Measurements from ENCODE around the gene GPC5.

Gene GPC5

GRCh38 chr13:91593456-91593855 is 195.0 kb downstream of the GPC5 start:
- DNase-seq (ENCODE audit: low spot score), result no peak

GRCh38 chr13:91594061-91594460 is 195.6 kb downstream of the GPC5 start:
- DNase-seq (ENCODE audit: low spot score), result no peak

- no peak for DNase-seq (ENCODE audit: low spot score)
These were observed 197.3 kb downstream of the GPC5 start for GRCh38 chr13:91595677-91596076.

- DNase-seq (ENCODE audit: low spot score), result no peak
These were observed 198.4 kb downstream of the GPC5 start for GRCh38 chr13:91596842-91597241.

- no peak for DNase-seq (ENCODE audit: low spot score)
These were observed 200.2 kb downstream of the GPC5 start for GRCh38 chr13:91598655-91599054.

- no peak for DNase-seq (ENCODE audit: low spot score)
These were observed 202.9 kb downstream of the GPC5 start for GRCh38 chr13:91601273-91601672.

- no peak for DNase-seq (ENCODE audit: low spot score)
These were observed 203.4 kb downstream of the GPC5 start for GRCh38 chr13:91601807-91602206.

GRCh38 chr13:91609353-91609752 is 210.9 kb downstream of the GPC5 start:
- no peak for DNase-seq (ENCODE audit: low spot score)

GRCh38 chr13:91618315-91618714 is 219.9 kb downstream of the GPC5 start:
- DNase-seq (ENCODE audit: low spot score), result no peak

- no peak for DNase-seq (ENCODE audit: low spot score)
These were observed 222.3 kb downstream of the GPC5 start for GRCh38 chr13:91620670-91621141.

- DNase-seq (ENCODE audit: low spot score), result no peak
These were observed 222.7 kb downstream of the GPC5 start for GRCh38 chr13:91621161-91621560.

GRCh38 chr13:91621963-91622362 is 223.5 kb downstream of the GPC5 start:
- no peak for DNase-seq (ENCODE audit: low spot score)

GRCh38 chr13:91622778-91623550 is 224.5 kb downstream of the GPC5 start:
- DNase-seq (ENCODE audit: low spot score), result no peak

- no peak for DNase-seq (ENCODE audit: low spot score)
These were observed 229.7 kb downstream of the GPC5 start for GRCh38 chr13:91627952-91628739.

- no peak for DNase-seq (ENCODE audit: low spot score)
These were observed 232.5 kb downstream of the GPC5 start for GRCh38 chr13:91630946-91631345.

GRCh38 chr13:91632086-91632485 is 233.7 kb downstream of the GPC5 start:
- no peak for DNase-seq (ENCODE audit: low spot score)

- DNase-seq (ENCODE audit: low spot score), result no peak
These were observed 240.9 kb downstream of the GPC5 start for GRCh38 chr13:91639330-91639729.

GRCh38 chr13:91643394-91643793 is 245.0 kb downstream of the GPC5 start:
- DNase-seq (ENCODE audit: low spot score), result no peak

- no peak for DNase-seq (ENCODE audit: low spot score)
These were observed 246.4 kb downstream of the GPC5 start for GRCh38 chr13:91644806-91645205.

GRCh38 chr13:91647361-91647990 is 249.1 kb downstream of the GPC5 start:
- no peak for DNase-seq (ENCODE audit: low spot score)

GRCh38 chr13:91648012-91648411 is 249.6 kb downstream of the GPC5 start:
- no peak for DNase-seq (ENCODE audit: low spot score)

- DNase-seq (ENCODE audit: low spot score), result no peak
These were observed 251.0 kb downstream of the GPC5 start for GRCh38 chr13:91649456-91649855.

Data from kidney capillary endothelial cell (primary cell).